ENCODE results near the gene FLNC. TPM values are rescaled to one million over a fixed set of nuclear protein-coding genes. Genes with fewer than 3 reads are reported as not detected.

FLNC gene
- total RNA-seq, 1 donor from 2014 or later: not detected

GRCh38 chr7:128862571-128863432 lies 32.6 kb downstream of the FLNC start, which contains the start of gene ATP6V1F:
TSS of gene ATP6V1F (plus strand) at chr7:128862856. CDS start at chr7:128862905, 49 bp downstream.
- intact Hi-C loops (cut with micrococcal nuclease): loop anchor here (1.0 to 5.0 kb wide), 6 partner anchors 20 to 456 kb away; partner anchors contain the start of genes AHCYL2, CALU, CCDC136 and HILPDA

GRCh38 chr7:128863433-128863989 lies 33.3 kb downstream of the FLNC start:
- intact Hi-C loops (cut with micrococcal nuclease): loop anchor here (2.0 to 5.0 kb wide), 4 partner anchors 19 to 456 kb away; partner anchors contain the start of genes CCDC136, HILPDA and IMPDH1

GRCh38 chr7:128865303-128865702 lies 35.1 kb downstream of the FLNC start:
- intact Hi-C loops (cut with micrococcal nuclease): no loop called here

- intact Hi-C loops (cut with micrococcal nuclease): no loop called here
Observed at GRCh38 chr7:128865996-128866877, 36.0 kb downstream of the FLNC start.

- intact Hi-C loops (cut with micrococcal nuclease): no loop called here
Observed at GRCh38 chr7:128867241-128867640, 37.0 kb downstream of the FLNC start.

GRCh38 chr7:128867842-128868623 lies 37.8 kb downstream of the FLNC start:
- intact Hi-C loops (cut with micrococcal nuclease): no loop called here

GRCh38 chr7:128868624-128869137 lies 38.5 kb downstream of the FLNC start:
- intact Hi-C loops (cut with micrococcal nuclease): no loop called here

- intact Hi-C loops (cut with micrococcal nuclease): no loop called here
Observed at GRCh38 chr7:128869138-128869943, 39.1 kb downstream of the FLNC start.

- intact Hi-C loops (cut with micrococcal nuclease): no loop called here
Observed at GRCh38 chr7:128869944-128870285, 39.7 kb downstream of the FLNC start.

GRCh38 chr7:128871050-128871449 lies 40.8 kb downstream of the FLNC start:
- intact Hi-C loops (cut with micrococcal nuclease): no loop called here

- intact Hi-C loops (cut with micrococcal nuclease): no loop called here
Observed at GRCh38 chr7:128872394-128872824, 42.2 kb downstream of the FLNC start.

GRCh38 chr7:128873234-128873633 lies 43.0 kb downstream of the FLNC start:
- intact Hi-C loops (cut with micrococcal nuclease): no loop called here

- intact Hi-C loops (cut with micrococcal nuclease): no loop called here
Observed at GRCh38 chr7:128874140-128875031, 44.2 kb downstream of the FLNC start.

- intact Hi-C loops (cut with micrococcal nuclease): no loop called here
Observed at GRCh38 chr7:128875523-128875948, 45.3 kb downstream of the FLNC start.

GRCh38 chr7:128876127-128876526 lies 45.9 kb downstream of the FLNC start:
- intact Hi-C loops (cut with micrococcal nuclease): no loop called here

- intact Hi-C loops (cut with micrococcal nuclease): no loop called here
Observed at GRCh38 chr7:128876586-128876977, 46.4 kb downstream of the FLNC start.

- intact Hi-C loops (cut with micrococcal nuclease): no loop called here
Observed at GRCh38 chr7:128876978-128877755, 47.0 kb downstream of the FLNC start.

- intact Hi-C loops (cut with micrococcal nuclease): no loop called here
Observed at GRCh38 chr7:128877756-128878120, 47.5 kb downstream of the FLNC start.

Data from T-helper 2 cell treated with Interferon-gamma antibody and Interleukin-4, amounts not matched to agents 100 ng/mL and 5 ng/mL, for 36 hours (primary cell).